Peyer's patch (tissue), 4 donors: Measurements from ENCODE around the gene CPVL.

Experiments
- CTCF ChIP-seq, 6 experiments: fragments of 450-650 bp in 4 of 6; fragments of 200-600 bp in 2 of 6; sonication (generic) in 1 of 6; IDR thresholded peaks; one replicate each; pipeline ENCODE4 v1.5.1; 2017 to 2019; ENCODE audit warnings: antibody characterized with exemption in 6 of 6, mild to moderate bottlenecking in 3 of 6, moderate library complexity in 1 of 6
- POLR2A ChIP-seq, 2 donors: fragments of 450-650 bp; IDR thresholded peaks; one replicate each; pipeline ENCODE4 v1.5.1; 2017; ENCODE audit warnings: antibody characterized with exemption in 2 of 2, mild to moderate bottlenecking in 2 of 2, moderate library complexity in 2 of 2

DNA sequence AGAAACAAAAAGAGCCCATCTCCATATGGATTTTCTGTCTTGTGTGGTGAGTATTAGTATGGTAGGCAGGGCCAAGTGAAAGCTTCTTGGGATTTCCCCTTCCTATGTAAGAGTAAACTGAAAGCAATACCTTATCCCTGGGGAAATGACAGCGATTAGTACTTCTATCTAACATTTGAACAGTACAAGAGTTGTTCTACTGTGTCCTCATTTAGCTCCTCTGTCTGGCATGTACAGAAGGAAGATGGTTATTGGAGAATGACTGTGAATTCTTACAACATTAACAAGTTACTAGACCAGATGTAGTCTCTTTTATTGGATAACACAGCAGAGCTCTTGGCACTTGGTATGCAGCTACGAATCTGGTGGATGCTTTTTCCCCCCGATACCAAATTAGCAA lies 170.3 kb downstream of the CPVL start:
- TF ChIP-seq CTCF (IDR thresholded peaks at IDR 0.05) (no peak), POLR2A (IDR thresholded peaks at IDR 0.05) (no peak)
